Body of pancreas (tissue), 4 donors: Measurements from ENCODE around the gene FAM83B. TPM values are rescaled to one million over a fixed set of nuclear protein-coding genes. Genes with fewer than 3 reads are reported as not detected.

Source experiments
- ATAC-seq: fragments of 150-250 bp; one replicate; pipeline ENCODE4 v1.9.1; 2016
- DNase-seq, 4 donors: peaks; one replicate each; pipeline ENCODE4 v3.0.0-alpha.2; 2019
- H3K27ac ChIP-seq, 4 donors: fragments of 200-600 bp; sonication (generic); 1 replicate in 3 of 4; 2 replicates in 1 of 4; pipeline versions ENCODE4 v1.5.1 to v1.6.1; 2016 to 2019; ENCODE audit warnings: mild to moderate bottlenecking in 1 of 4, mixed read lengths in 1 of 4, moderate library complexity in 1 of 4
- H3K27me3 ChIP-seq, 2 donors: fragments of 200-600 bp; sonication (generic); one replicate each; pipeline ENCODE4 v1.6.0; 2016; ENCODE audit warnings: mild to moderate bottlenecking in 1 of 2
- H3K36me3 ChIP-seq, 2 donors: fragments of 200-600 bp; sonication (generic); replicated peaks in 1 of 2; 2 replicates each; pipeline ENCODE4 v1.5.1; 2016; ENCODE audit warnings: low read depth in 2 of 2; ENCODE audit not compliant: insufficient read depth in 1 of 2
- H3K4me1 ChIP-seq: fragments of 200-600 bp; sonication (generic); one replicate; pipeline ENCODE4 v1.6.0; 2016
- H3K4me3 ChIP-seq, 2 donors: fragments of 200-600 bp; sonication (generic); 1 replicate in 1 of 2; 2 replicates in 1 of 2; pipeline ENCODE4 v1.5.1; 2016 to 2019
- H3K9me3 ChIP-seq, 3 donors: fragments of 200-600 bp; sonication (generic); 1 replicate in 2 of 3; 2 replicates in 1 of 3; pipeline ENCODE4 v1.5.1; 2016
- POLR2A ChIP-seq, 3 donors: fragments of 450-650 bp; IDR thresholded peaks; one replicate each; pipeline ENCODE4 v1.6.1; 2016; ENCODE audit warnings: antibody characterized with exemption in 3 of 3, mild to moderate bottlenecking in 2 of 3
- whole genome bisulfite sequencing, 2 donors: methylation state at CpG; one replicate each; pipeline ENCODE4 v1.1.5; 2017; 5-methylcytosine and 5-hydroxymethylcytosine counted together
- intact Hi-C: fragments of 100-400 bp; cut with DNase I; formaldehyde crosslinking; loops from one replicate; pipeline ENCODE4 v1.15.1; 2023
- total RNA-seq, 2 donors: library from RNA; depleted of rRNA; stranded (reverse); fragments of >200 nt; gene quantifications; one replicate each; pipeline ENCODE4 v1.1.0, GENCODE V29; 2016
- TF ChIP-seq, protein P1 (sequence below), 7 experiments: fragments of 450-650 bp in 4 of 7; fragments of 200-600 bp in 3 of 7; sonication (generic) in 3 of 7; IDR thresholded peaks; one replicate each; pipeline ENCODE4 v1.5.1; 2016 to 2019; ENCODE audit warnings: antibody characterized with exemption in 7 of 7

FAM83B gene
- total RNA-seq, 2 donors from 2014 or later, result 3.4 to 6.9 TPM

DNA sequence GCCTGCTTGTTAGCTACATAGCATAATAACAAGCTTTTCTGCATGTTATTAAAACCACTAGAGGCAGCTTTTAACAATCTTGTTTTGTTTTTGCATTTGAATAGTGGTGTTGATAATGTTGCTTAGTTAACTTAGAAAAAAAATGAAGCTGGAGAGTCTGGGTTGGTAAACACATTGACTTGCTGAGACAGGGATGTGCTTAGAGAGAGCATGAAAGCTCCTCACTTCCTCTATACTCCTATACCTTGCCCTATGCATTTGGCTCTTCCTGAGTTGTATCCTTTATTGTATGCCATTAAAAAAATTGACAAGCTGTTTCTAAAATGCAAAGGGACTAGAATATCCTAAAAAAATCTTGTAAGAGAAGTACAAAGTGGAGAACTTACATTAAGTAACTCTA is 13.6 kb downstream of the FAM83B start:
- Histone ChIP-seq H3K9me3 (no peaks in the 10 kb centered on the region), H3K36me3 (no peaks in the 10 kb centered on the region), H3K4me3 (no peak overlapping the region), H3K27me3 (no peaks in the 10 kb centered on the region), H3K4me1 (peaks cover 8% of the 10 kb centered on the region), H3K27ac (no peak overlapping the region)
- DNase-seq (no peak), ATAC-seq (no peak)
- TF ChIP-seq, protein P1, sequence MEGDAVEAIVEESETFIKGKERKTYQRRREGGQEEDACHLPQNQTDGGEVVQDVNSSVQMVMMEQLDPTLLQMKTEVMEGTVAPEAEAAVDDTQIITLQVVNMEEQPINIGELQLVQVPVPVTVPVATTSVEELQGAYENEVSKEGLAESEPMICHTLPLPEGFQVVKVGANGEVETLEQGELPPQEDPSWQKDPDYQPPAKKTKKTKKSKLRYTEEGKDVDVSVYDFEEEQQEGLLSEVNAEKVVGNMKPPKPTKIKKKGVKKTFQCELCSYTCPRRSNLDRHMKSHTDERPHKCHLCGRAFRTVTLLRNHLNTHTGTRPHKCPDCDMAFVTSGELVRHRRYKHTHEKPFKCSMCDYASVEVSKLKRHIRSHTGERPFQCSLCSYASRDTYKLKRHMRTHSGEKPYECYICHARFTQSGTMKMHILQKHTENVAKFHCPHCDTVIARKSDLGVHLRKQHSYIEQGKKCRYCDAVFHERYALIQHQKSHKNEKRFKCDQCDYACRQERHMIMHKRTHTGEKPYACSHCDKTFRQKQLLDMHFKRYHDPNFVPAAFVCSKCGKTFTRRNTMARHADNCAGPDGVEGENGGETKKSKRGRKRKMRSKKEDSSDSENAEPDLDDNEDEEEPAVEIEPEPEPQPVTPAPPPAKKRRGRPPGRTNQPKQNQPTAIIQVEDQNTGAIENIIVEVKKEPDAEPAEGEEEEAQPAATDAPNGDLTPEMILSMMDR (IDR thresholded peaks at IDR 0.05), result no peak
- no peak for TF ChIP-seq POLR2A (IDR thresholded peaks at IDR 0.05)
- intact Hi-C loops, result no loop called here

GRCh38 chr6:54860739-54861138 is 14.2 kb downstream of the FAM83B start:
- ATAC-seq (no peak), DNase-seq (no peak)
- H3K27ac ChIP-seq, result no peak overlapping the region
- no peaks in the 10 kb centered on the region for H3K27me3 ChIP-seq
- intact Hi-C loops, result no loop called here
- 92 to 93% methylated on average over 5 of the region's 5 CpGs for WGBS, 2 donors
- no peak overlapping the region for H3K4me3 ChIP-seq
- no peaks in the 10 kb centered on the region for H3K9me3 ChIP-seq
- TF ChIP-seq, protein P1 (IDR thresholded peaks at IDR 0.05), result no peak
- no peak for TF ChIP-seq POLR2A (IDR thresholded peaks at IDR 0.05)
- H3K4me1 ChIP-seq, result peaks cover 8% of the 10 kb centered on the region
- no peaks in the 10 kb centered on the region for H3K36me3 ChIP-seq

- Histone ChIP-seq H3K4me1 (peaks cover 4% of the 10 kb centered on the region), H3K36me3 (no peaks in the 10 kb centered on the region), H3K9me3 (no peaks in the 10 kb centered on the region), H3K27ac (no peak overlapping the region), H3K4me3 (no peak overlapping the region), H3K27me3 (no peaks in the 10 kb centered on the region)
- DNase-seq (no peak), ATAC-seq (no peak)
- WGBS, 2 donors, result 65 to 66% methylated on average over 10 of the region's 10 CpGs
- TF ChIP-seq, protein P1 (IDR thresholded peaks at IDR 0.05), result no peak
- no peak for TF ChIP-seq POLR2A (IDR thresholded peaks at IDR 0.05)
- intact Hi-C loops, result no loop called here
Observed at GRCh38 chr6:54861905-54862616, 15.5 kb downstream of the FAM83B start.

- ATAC-seq (no peak), DNase-seq (no peak)
- Histone ChIP-seq H3K27ac (no peak overlapping the region), H3K9me3 (no peaks in the 10 kb centered on the region), H3K4me3 (no peak overlapping the region), H3K36me3 (no peaks in the 10 kb centered on the region), H3K4me1 (peaks cover 4% of the 10 kb centered on the region), H3K27me3 (no peaks in the 10 kb centered on the region)
- no peak for TF ChIP-seq POLR2A (IDR thresholded peaks at IDR 0.05)
- TF ChIP-seq, protein P1 (IDR thresholded peaks at IDR 0.05), result no peak
- intact Hi-C loops, result no loop called here
- WGBS, 2 donors, result 84 to 90% methylated on average over 2 of the region's 2 CpGs
Observed at GRCh38 chr6:54864272-54864671, 17.7 kb downstream of the FAM83B start.

- 82 to 87% methylated on average over 5 of the region's 5 CpGs for WGBS, 2 donors
- peaks cover 4% of the 10 kb centered on the region for H3K4me1 ChIP-seq
- H3K36me3 ChIP-seq, result no peaks in the 10 kb centered on the region
- intact Hi-C loops, result no loop called here
- no peaks in the 10 kb centered on the region for H3K27me3 ChIP-seq
- no peak for DNase-seq
- H3K4me3 ChIP-seq, result no peak overlapping the region
- ATAC-seq, result no peak
- no peak overlapping the region for H3K27ac ChIP-seq
- H3K9me3 ChIP-seq, result no peaks in the 10 kb centered on the region
- TF ChIP-seq POLR2A (IDR thresholded peaks at IDR 0.05), result no peak
- TF ChIP-seq, protein P1 (IDR thresholded peaks at IDR 0.05), result no peak
Observed at GRCh38 chr6:54865091-54865631, 18.6 kb downstream of the FAM83B start.
